ENCODE data around the gene ZBTB7C. TPM values are rescaled to one million over a fixed set of nuclear protein-coding genes. Genes with fewer than 3 reads are reported as not detected.

Gene ZBTB7C
- total and polyA plus RNA-seq, 4 donors, result 0.19 to 1.1 (median 0.45) TPM

- H3K9ac ChIP-seq (ENCODE audit: low read depth in 1 of 2, low read length in 2 of 2), result no peak overlapping the region
- WGBS, result 48% methylated on average over 9 of the region's 9 CpGs
- H3K27me3 ChIP-seq (ENCODE audit: control insufficient read depth in 4 of 4, insufficient read depth in 4 of 4, low read length in 3 of 4), result no peaks in the 10 kb centered on the region
- TF ChIP-seq EGR1 (IDR thresholded peaks at IDR 0.05; ENCODE audit: low read depth in 2 of 2) (no peak), SP1 (IDR thresholded peaks at IDR 0.05) (no peak), ATF3 (IDR thresholded peaks at IDR 0.05) (no peak), RAD21 (IDR thresholded peaks at IDR 0.05) (peak; percentile 74 to 82), RXRA (IDR thresholded peaks at IDR 0.05) (no peak), YY1 (IDR thresholded peaks at IDR 0.05) (no peak), TAF1 (conservative IDR thresholded peaks at IDR 0.05) (no peak), MAX (IDR thresholded peaks at IDR 0.05) (no peak), CTCF (IDR thresholded peaks at IDR 0.05; ENCODE audit: low read depth, low read length, missing input control) (peak; percentile 50), HNF4A (conservative IDR thresholded peaks at IDR 0.05) (no peak), REST (IDR thresholded peaks at IDR 0.05) (no peak), ZBTB33 (IDR thresholded peaks at IDR 0.05) (no peak), GABPA (IDR thresholded peaks at IDR 0.05 in 1 of 2, conservative IDR thresholded peaks at IDR 0.05 in 1 of 2) (no peak), JUND (IDR thresholded peaks at IDR 0.05) (no peak), FOXA2 (IDR thresholded peaks at IDR 0.05) (no peak)
- no peak for DNase-seq (ENCODE audit: low spot score)
- no peaks in the 10 kb centered on the region for H3K36me3 ChIP-seq (ENCODE audit: control insufficient read depth in 4 of 4, insufficient read depth in 3 of 4, low read depth in 1 of 4, low read length in 3 of 4)
- no peak overlapping the region for H3K27ac ChIP-seq (ENCODE audit: low read depth in 1 of 2, low read length in 2 of 2)
- no peak overlapping the region for H3K4me3 ChIP-seq (ENCODE audit: low read depth in 1 of 3, low read length in 3 of 3)
- no peaks in the 10 kb centered on the region for H3K9me3 ChIP-seq (ENCODE audit: control insufficient read depth in 4 of 4, low read length in 3 of 4)
- H3K4me1 ChIP-seq (ENCODE audit: control insufficient read depth in 4 of 4, insufficient read depth in 4 of 4, low read length in 3 of 4), result no peaks in the 10 kb centered on the region
Observed at GRCh38 chr18:48023334-48024008, 385.7 kb downstream of the ZBTB7C start.

All from liver (tissue), 9 donors.